NCI-H1092 (cell line): ENCODE results near the gene NELFB.

ENCODE experiments used
- DNase-seq: peaks from one replicate; lab custom pipeline; 2025; lab: John Stamatoyannopoulos, UW

NELFB gene

GRCh38 chr9:137303151-137303892, 48.2 kb downstream of the NELFB start:
- DNase-seq = no peak

- no peak for DNase-seq
These were observed 48.8 kb downstream of the NELFB start for GRCh38 chr9:137303893-137304382.

GRCh38 chr9:137304383-137305059, 49.4 kb downstream of the NELFB start:
- DNase-seq = no peak

GRCh38 chr9:137305060-137305797, 50.1 kb downstream of the NELFB start:
- peak; percentile 38 for DNase-seq

- DNase-seq = no peak
These were observed 50.6 kb downstream of the NELFB start for GRCh38 chr9:137305798-137306065.

- DNase-seq = no peak
These were observed 51.1 kb downstream of the NELFB start for GRCh38 chr9:137306066-137306849.

- no peak for DNase-seq
These were observed 51.7 kb downstream of the NELFB start for GRCh38 chr9:137306850-137307254.

- DNase-seq = no peak
These were observed 52.3 kb downstream of the NELFB start for GRCh38 chr9:137307255-137308056.

- DNase-seq = no peak
These were observed 53.0 kb downstream of the NELFB start for GRCh38 chr9:137308057-137308619.

- no peak for DNase-seq
These were observed 54.5 kb downstream of the NELFB start for GRCh38 chr9:137309368-137310188.

GRCh38 chr9:137310189-137311052, 55.3 kb downstream of the NELFB start:
- DNase-seq = no peak

GRCh38 chr9:137311171-137311985, 56.3 kb downstream of the NELFB start:
- DNase-seq = no peak

GRCh38 chr9:137311986-137312851, 57.1 kb downstream of the NELFB start:
- no peak for DNase-seq

- DNase-seq = no peak
These were observed 57.8 kb downstream of the NELFB start for GRCh38 chr9:137312852-137313325.

GRCh38 chr9:137313326-137313936, 58.3 kb downstream of the NELFB start:
- no peak for DNase-seq

GRCh38 chr9:137313956-137314560, 58.9 kb downstream of the NELFB start:
- DNase-seq = no peak
